K562 (cell line): ENCODE results near the gene HSBP1L1. TPM values are rescaled to one million over a fixed set of nuclear protein-coding genes. Genes with fewer than 3 reads are reported as not detected.

Experiments used
- ATAC-seq: fragments of 200-7000 bp; cut with Tn5 transposase; 3 replicates; pipeline ENCODE4 v1.9.1; 2020; ENCODE audit warnings: moderate library complexity
- BruUV-seq: library from RNA; stranded (reverse); fragments of 400-500 nt; replicated peaks from 2 replicates; lab custom pipeline; 2021; lab: Mats Ljungman, UMichigan
- CTCF ChIA-PET: fragments of 300-600 bp; formaldehyde crosslinking; extraction: SDS; loops from one replicate; lab custom pipeline; 2021; ENCODE audit warnings: low intra/inter-chr PET ratio; lab: Yijun Ruan, JAX
- POLR2A ChIA-PET: fragments of 300-600, 350-650 bp; sonication (Branson Sonifier 250); formaldehyde crosslinking; extraction: SDS; loops from one replicate; lab custom pipeline; 2021; ENCODE audit warnings: antibody characterized with exemption, inconsistent platforms; lab: Yijun Ruan, JAX
- DNase-seq, 4 experiments: peaks; one replicate each; pipeline versions ENCODE4 v3.0.0 to v3.0.0-alpha.2; 2011 to 2018; ENCODE audit warnings: low spot score in 3 of 4, mixed read lengths in 3 of 4; ENCODE audit errors: extremely low read depth in 1 of 4
- FAIRE-seq: peaks from 2 replicates; lab custom pipeline; 2011; peaks lifted over from hg19 to GRCh38; lab: Jason Lieb, UNC
- H2AFZ ChIP-seq: 2 replicates; pipeline ENCODE4 v1.6.0; 2011; ENCODE audit warnings: low read depth, low read length, control low read depth, inconsistent platforms
- H3K27ac ChIP-seq: fragments of 200-600 bp; 3 replicates; pipeline ENCODE4 v1.8.0; 2011; ENCODE audit warnings: low read depth, mild to moderate bottlenecking, control low read depth, inconsistent platforms, low read length, moderate library complexity, mixed read lengths; ENCODE audit errors: extremely low read depth
- H3K27me3 ChIP-seq, 2 experiments: fragments of 300-600 bp in 1 of 2; 2 replicates in 1 of 2; 3 replicates in 1 of 2; pipeline versions ENCODE4 v1.6.0 to v1.8.0; 2011; ENCODE audit warnings: inconsistent platforms in 2 of 2, low read length in 2 of 2, mild to moderate bottlenecking in 1 of 2, mixed read lengths in 1 of 2, moderate library complexity in 1 of 2; ENCODE audit not compliant: control insufficient read depth in 2 of 2, insufficient read depth in 2 of 2
- H3K36me3 ChIP-seq: fragments of 300-600 bp; 3 replicates; pipeline ENCODE4 v1.8.0; 2011; ENCODE audit warnings: mild to moderate bottlenecking, low read length, inconsistent platforms; ENCODE audit not compliant: control insufficient read depth, insufficient read depth
- H3K4me1 ChIP-seq, 2 experiments: fragments of 200-600 bp in 1 of 2; replicated peaks in 1 of 2; 2 replicates in 1 of 2; 3 replicates in 1 of 2; pipeline versions ENCODE4 v1.5.1 to v1.8.0; 2011; ENCODE audit warnings: inconsistent platforms in 2 of 2, low read length in 2 of 2, mild to moderate bottlenecking in 1 of 2, mixed read lengths in 1 of 2, moderate library complexity in 1 of 2; ENCODE audit not compliant: control insufficient read depth in 2 of 2, insufficient read depth in 2 of 2
- H3K4me2 ChIP-seq: 2 replicates; pipeline ENCODE4 v1.6.1; 2011; ENCODE audit warnings: low read length, control low read depth, inconsistent platforms, mixed read lengths; ENCODE audit not compliant: insufficient read depth
- H3K4me3 ChIP-seq: fragments of 200-600 bp; sonication (generic), shearing (Covaris generic); 2 replicates; pipeline ENCODE4 v1.5.1; 2016; ENCODE audit warnings: control low read depth, inconsistent platforms
- H3K79me2 ChIP-seq: fragments of 200-600 bp; 3 replicates; pipeline ENCODE4 v1.8.0; 2011; ENCODE audit warnings: low read length, inconsistent platforms; ENCODE audit not compliant: control insufficient read depth, insufficient read depth
- H3K9ac ChIP-seq, 2 experiments: 2 replicates each; pipeline versions ENCODE4 v1.6.0 to v1.6.1; 2011; ENCODE audit warnings: low read depth in 2 of 2, low read length in 2 of 2, control low read depth in 1 of 2, inconsistent platforms in 1 of 2, mild to moderate bottlenecking in 1 of 2, mixed read lengths in 1 of 2; ENCODE audit not compliant: insufficient read depth in 1 of 2
- H3K9me1 ChIP-seq: one replicate; pipeline ENCODE4 v1.6.0; 2011; ENCODE audit warnings: inconsistent platforms, mild to moderate bottlenecking, low read length, moderate library complexity; ENCODE audit not compliant: control insufficient read depth, insufficient read depth
- H3K9me3 ChIP-seq: replicated peaks from 2 replicates; pipeline ENCODE4 v1.5.1; 2011; ENCODE audit warnings: low read depth, low read length, inconsistent platforms; ENCODE audit not compliant: control insufficient read depth, insufficient read depth
- H4K20me1 ChIP-seq: replicated peaks from 2 replicates; pipeline ENCODE4 v1.6.1; 2011; ENCODE audit warnings: low read length, inconsistent platforms, mixed read lengths; ENCODE audit not compliant: control insufficient read depth, insufficient read depth
- C11orf30 ChIP-seq: fragments of 450-650 bp; IDR thresholded peaks from 2 replicates; pipeline ENCODE4 v1.6.1; 2016; ENCODE audit warnings: low read depth, mild to moderate bottlenecking
- DPF2 ChIP-seq: fragments of 450-650 bp; IDR thresholded peaks from 2 replicates; pipeline ENCODE4 v1.6.1; 2016
- MAFF ChIP-seq: IDR thresholded peaks from 2 replicates; pipeline ENCODE4 v1.6.1; 2012; ENCODE audit warnings: low read length, improper control_type of control experiment
- RFX1 ChIP-seq: fragments of 450-650 bp; IDR thresholded peaks from 2 replicates; pipeline ENCODE4 v1.6.1; 2016; ENCODE audit warnings: mild to moderate bottlenecking, moderate library complexity
- SPI1 ChIP-seq: IDR thresholded peaks from 2 replicates; pipeline ENCODE4 v1.6.1; 2011; ENCODE audit warnings: low read depth, low read length, control low read depth, borderline replicate concordance
- ZNF316 ChIP-seq: fragments of 450-650 bp; IDR thresholded peaks from 2 replicates; pipeline ENCODE4 v1.6.1; 2016
- WGBS: fragments of 100-300 bp; shearing (Covaris generic); methylation state at CpG from one replicate; pipeline ENCODE4 v1.1.6; 2016; ENCODE audit warnings: low coverage, mixed read lengths; ENCODE audit not compliant: insufficient coverage; ENCODE audit errors: missing lambda C conversion rate; 5-methylcytosine and 5-hydroxymethylcytosine counted together
- in situ Hi-C: fragments of 300-500 bp; cut with MboI; formaldehyde crosslinking; loops from 4 replicates; pipeline ENCODE4 v1.15.0; 2018; ENCODE audit warnings: inconsistent platforms, mixed read lengths
- intact Hi-C: fragments of 100-400 bp; cut with micrococcal nuclease; formaldehyde crosslinking; loops from 2 replicates; pipeline ENCODE4 v1.14.2; 2022
- polyA plus RNA-seq, 8 experiments: library from polyadenylated mRNA; depleted of rRNA in 4 of 8; stranded (reverse) in 5 of 8; unstranded in 3 of 8; fragments of >200 nt; fragmentation: Nextera tagmentation in 2 of 8; fragmentation: Illumina TruSeq in 1 of 8; extraction: Ambion mirVana in 2 of 8; extraction: Trizol in 1 of 8; gene quantifications; 2 replicates each; pipeline versions ENCODE4 v1.2.1 to v1.2.3, GENCODE V29; 2011 to 2014; ENCODE audit warnings: inconsistent platforms in 1 of 8, missing spikeins in 1 of 8
- total RNA-seq, 7 experiments: library from RNA; depleted of rRNA in 6 of 7; stranded (reverse); fragments of >200 nt in 6 of 7; fragmentation: Illumina TruSeq in 2 of 7; extraction: Trizol in 2 of 7; gene quantifications; 2 replicates each; pipeline versions ENCODE4 v1.2.1 to v1.2.3, GENCODE V29; 2011 to 2021; ENCODE audit warnings: low replicate concordance in 1 of 7
- TF ChIP-seq, protein P1 (sequence below): fragments of 450-650 bp; IDR thresholded peaks from 2 replicates; pipeline ENCODE4 v1.6.1; 2018; ENCODE audit warnings: mild to moderate bottlenecking, low read depth; ENCODE audit not compliant: partially characterized antibody
- TF ChIP-seq, protein P2 (sequence below), 2 experiments: fragments of 450-650 bp; conservative IDR thresholded peaks; 2 replicates each; pipeline ENCODE4 v1.6.1; 2017; ENCODE audit warnings: mild to moderate bottlenecking in 2 of 2, moderate library complexity in 2 of 2
- TF ChIP-seq, protein P3 (sequence below): fragments of 250-450 bp; sonication (Bioruptor Pico); IDR thresholded peaks from 2 replicates; pipeline ENCODE4 v1.4.0; 2020; ENCODE audit warnings: mild to moderate bottlenecking, moderate library complexity, borderline replicate concordance

Gene HSBP1L1
- total and polyA plus RNA-seq, 9 of the 15 experiments (the other 6 are each of a cell fraction or from before 2014, with no cell fraction given) = 0.24 to 0.36 TPM; not detected in 7

DNA sequence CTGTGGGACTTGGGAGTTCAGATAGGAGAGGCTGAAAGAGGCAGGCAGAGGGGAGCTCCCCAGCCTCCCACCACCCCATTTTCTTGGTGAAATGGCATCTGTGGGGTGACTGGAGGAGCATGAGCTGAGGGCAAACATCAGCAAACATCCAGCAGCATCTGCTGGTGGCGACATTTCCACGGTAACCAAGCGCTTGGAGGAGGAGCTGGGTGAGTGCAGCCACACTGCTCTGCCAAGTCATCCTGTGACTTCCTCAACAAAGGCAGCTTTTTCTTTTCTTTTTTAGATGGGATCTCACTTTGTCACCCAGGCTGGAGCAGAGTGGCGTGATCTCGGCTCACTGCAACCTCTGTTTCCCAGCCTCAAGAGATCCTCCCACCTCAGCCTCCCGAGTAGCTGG, 18.3 kb downstream of the HSBP1L1 start (continued):
- TF ChIP-seq, protein P1, sequence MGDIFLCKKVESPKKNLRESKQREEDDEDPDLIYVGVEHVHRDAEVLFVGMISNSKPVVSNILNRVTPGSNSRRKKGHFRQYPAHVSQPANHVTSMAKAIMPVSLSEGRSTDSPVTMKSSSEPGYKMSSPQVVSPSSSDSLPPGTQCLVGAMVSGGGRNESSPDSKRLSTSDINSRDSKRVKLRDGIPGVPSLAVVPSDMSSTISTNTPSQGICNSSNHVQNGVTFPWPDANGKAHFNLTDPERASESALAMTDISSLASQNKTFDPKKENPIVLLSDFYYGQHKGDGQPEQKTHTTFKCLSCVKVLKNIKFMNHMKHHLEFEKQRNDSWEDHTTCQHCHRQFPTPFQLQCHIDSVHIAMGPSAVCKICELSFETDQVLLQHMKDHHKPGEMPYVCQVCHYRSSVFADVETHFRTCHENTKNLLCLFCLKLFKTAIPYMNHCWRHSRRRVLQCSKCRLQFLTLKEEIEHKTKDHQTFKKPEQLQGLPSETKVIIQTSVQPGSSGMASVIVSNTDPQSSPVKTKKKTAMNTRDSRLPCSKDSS = no peak
- TF ChIP-seq SPI1 (peak; percentile 42; the same call in 1 of the 2 replicates), RFX1 (peak; percentile 46; the same call in 1 of the 2 replicates), DPF2 (0 out of 2 replicates have a peak, but pooled peaks have one; percentile 15), MAFF (peak; percentile 28; the same call in 1 of the 2 replicates)

DNA sequence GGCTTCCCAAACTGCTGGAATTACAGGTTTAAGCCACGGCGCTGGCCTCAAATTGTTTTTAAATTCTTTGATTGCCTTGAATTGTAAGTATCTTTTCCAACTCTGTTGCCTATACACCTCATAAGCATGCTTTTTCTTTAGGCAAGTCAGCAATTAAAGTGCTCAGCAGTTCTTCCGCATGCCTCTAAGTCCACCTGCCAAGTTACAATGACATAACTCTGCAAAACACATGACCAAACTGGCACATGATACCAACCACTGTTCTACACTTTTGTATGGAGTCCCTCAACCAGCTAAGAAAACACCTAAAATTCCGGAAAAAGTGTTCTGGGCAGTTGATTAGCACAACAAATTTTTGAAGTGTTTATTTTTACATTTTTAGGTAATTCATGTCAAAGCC, 18.8 kb downstream of the HSBP1L1 start:
- Histone ChIP-seq H3K9me3 (no peaks in the 10 kb centered on the region), H3K36me3 (peaks cover 62% of the 10 kb centered on the region), H3K79me2 (peaks cover 100% of the 10 kb centered on the region), H3K4me1 (peaks cover 17 to 22% of the 10 kb centered on the region in 2 experiments; a peak in 4 of 5 replicates), H3K9me1 (peaks cover 7% of the 10 kb centered on the region), H3K4me2 (peak overlapping the region; percentile 25; the same call in 1 of the 2 replicates), H3K27ac (peak overlapping the region; percentile 36; the same call in 2 of the 3 replicates), H3K27me3 (no peaks in the 10 kb centered on the region), H4K20me1 (peaks cover 28% of the 10 kb centered on the region), H3K9ac (no peak overlapping the region), H2AFZ (no peak overlapping the region), H3K4me3 (no peak overlapping the region)
- FAIRE-seq (no peak), ATAC-seq (no peak), DNase-seq (no peak)
- no TSS peak for BruUV-seq
- POLR2A ChIA-PET = interaction anchor here (0.6 to 0.8 kb wide), 2 partner anchors 17 to 22 kb away, joined by 3 to 6 read pairs; no protein-coding TSS in a partner anchor
- TF ChIP-seq ZNF316 (peak; percentile 27; the same call in 1 of the 2 replicates), C11orf30 (0 out of 2 replicates have a peak, but pooled peaks have one; percentile 12)
- TF ChIP-seq, protein P2, sequence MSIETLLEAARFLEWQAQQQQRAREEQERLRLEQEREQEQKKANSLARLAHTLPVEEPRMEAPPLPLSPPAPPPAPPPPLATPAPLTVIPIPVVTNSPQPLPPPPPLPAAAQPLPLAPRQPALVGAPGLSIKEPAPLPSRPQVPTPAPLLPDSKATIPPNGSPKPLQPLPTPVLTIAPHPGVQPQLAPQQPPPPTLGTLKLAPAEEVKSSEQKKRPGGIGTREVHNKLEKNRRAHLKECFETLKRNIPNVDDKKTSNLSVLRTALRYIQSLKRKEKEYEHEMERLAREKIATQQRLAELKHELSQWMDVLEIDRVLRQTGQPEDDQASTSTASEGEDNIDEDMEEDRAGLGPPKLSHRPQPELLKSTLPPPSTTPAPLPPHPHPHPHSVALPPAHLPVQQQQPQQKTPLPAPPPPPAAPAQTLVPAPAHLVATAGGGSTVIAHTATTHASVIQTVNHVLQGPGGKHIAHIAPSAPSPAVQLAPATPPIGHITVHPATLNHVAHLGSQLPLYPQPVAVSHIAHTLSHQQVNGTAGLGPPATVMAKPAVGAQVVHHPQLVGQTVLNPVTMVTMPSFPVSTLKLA (conservative IDR thresholded peaks at IDR 0.05) = no peak
- TF ChIP-seq, protein P3, sequence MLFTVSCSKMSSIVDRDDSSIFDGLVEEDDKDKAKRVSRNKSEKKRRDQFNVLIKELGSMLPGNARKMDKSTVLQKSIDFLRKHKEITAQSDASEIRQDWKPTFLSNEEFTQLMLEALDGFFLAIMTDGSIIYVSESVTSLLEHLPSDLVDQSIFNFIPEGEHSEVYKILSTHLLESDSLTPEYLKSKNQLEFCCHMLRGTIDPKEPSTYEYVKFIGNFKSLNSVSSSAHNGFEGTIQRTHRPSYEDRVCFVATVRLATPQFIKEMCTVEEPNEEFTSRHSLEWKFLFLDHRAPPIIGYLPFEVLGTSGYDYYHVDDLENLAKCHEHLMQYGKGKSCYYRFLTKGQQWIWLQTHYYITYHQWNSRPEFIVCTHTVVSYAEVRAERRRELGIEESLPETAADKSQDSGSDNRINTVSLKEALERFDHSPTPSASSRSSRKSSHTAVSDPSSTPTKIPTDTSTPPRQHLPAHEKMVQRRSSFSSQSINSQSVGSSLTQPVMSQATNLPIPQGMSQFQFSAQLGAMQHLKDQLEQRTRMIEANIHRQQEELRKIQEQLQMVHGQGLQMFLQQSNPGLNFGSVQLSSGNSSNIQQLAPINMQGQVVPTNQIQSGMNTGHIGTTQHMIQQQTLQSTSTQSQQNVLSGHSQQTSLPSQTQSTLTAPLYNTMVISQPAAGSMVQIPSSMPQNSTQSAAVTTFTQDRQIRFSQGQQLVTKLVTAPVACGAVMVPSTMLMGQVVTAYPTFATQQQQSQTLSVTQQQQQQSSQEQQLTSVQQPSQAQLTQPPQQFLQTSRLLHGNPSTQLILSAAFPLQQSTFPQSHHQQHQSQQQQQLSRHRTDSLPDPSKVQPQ (CRISPR knock-in tag) = no peak
- in situ Hi-C loops (no loop called here), intact Hi-C loops (no loop called here)
- 85% methylated on average over 4 of the region's 4 CpGs for WGBS
- CTCF ChIA-PET = no interaction called here
